Neural crest cell (in vitro differentiated cells): ENCODE measurements around the gene COL26A1. TPM values are rescaled to one million over a fixed set of nuclear protein-coding genes. Genes with fewer than 3 reads are reported as not detected.

ENCODE experiments used
- DNase-seq: peaks from one replicate; pipeline ENCODE4 v3.0.0; 2021; ENCODE audit warnings: low read depth, mixed read lengths, low spot score
- H3K27ac Mint-ChIP-seq: one replicate; pipeline ENCODE4 v1.8.0; 2021; ENCODE audit warnings: mild to moderate bottlenecking, mixed read lengths; ENCODE audit not compliant: unreplicated experiment
- H3K27me3 Mint-ChIP-seq: 2 replicates; pipeline ENCODE4 v1.8.0; 2021; ENCODE audit warnings: low read depth, mild to moderate bottlenecking, mixed read lengths
- H3K36me3 Mint-ChIP-seq: 2 replicates; pipeline ENCODE4 v1.8.0; 2021; ENCODE audit warnings: low read depth, mild to moderate bottlenecking, mixed read lengths
- H3K4me1 Mint-ChIP-seq: 2 replicates; pipeline ENCODE4 v1.8.0; 2021; ENCODE audit warnings: mixed read lengths
- H3K4me3 Mint-ChIP-seq: one replicate; pipeline ENCODE4 v1.8.0; 2021; ENCODE audit warnings: mild to moderate bottlenecking, mixed read lengths
- H3K9me3 Mint-ChIP-seq: 2 replicates; pipeline ENCODE4 v1.8.0; 2021; ENCODE audit warnings: mixed read lengths
- CTCF ChIP-seq: fragments of 200-600 bp; sonication (generic); conservative IDR thresholded peaks from 2 replicates; pipeline ENCODE4 v1.5.0; 2021; ENCODE audit warnings: antibody characterized with exemption, mild to moderate bottlenecking
- total RNA-seq: library from RNA; stranded (reverse); gene quantifications from 2 replicates; pipeline ENCODE4 v1.2.1, GENCODE V29; 2021

COL26A1 gene
- total RNA-seq, 1 donor from 2014 or later = 38.3 TPM

GRCh38 chr7:101563198-101563901 is 200.7 kb downstream of the COL26A1 start:
- H3K27me3 Mint-ChIP-seq = peaks cover 44% of the 10 kb centered on the region
- H3K4me3 Mint-ChIP-seq = no peak overlapping the region
- no peaks in the 10 kb centered on the region for H3K36me3 Mint-ChIP-seq
- no peak for DNase-seq
- TF ChIP-seq CTCF = no peak
- H3K27ac Mint-ChIP-seq = no peak overlapping the region
- peaks cover 1% of the 10 kb centered on the region for H3K9me3 Mint-ChIP-seq
- H3K4me1 Mint-ChIP-seq = peaks cover 20% of the 10 kb centered on the region

- peaks cover 2% of the 10 kb centered on the region for H3K9me3 Mint-ChIP-seq
- H3K27ac Mint-ChIP-seq = no peak overlapping the region
- no peak for TF ChIP-seq CTCF
- peaks cover 19% of the 10 kb centered on the region for H3K4me1 Mint-ChIP-seq
- no peak for DNase-seq
- H3K36me3 Mint-ChIP-seq = no peaks in the 10 kb centered on the region
- H3K27me3 Mint-ChIP-seq = peaks cover 50% of the 10 kb centered on the region
- H3K4me3 Mint-ChIP-seq = no peak overlapping the region
Observed at GRCh38 chr7:101563943-101564777, 201.5 kb downstream of the COL26A1 start.

- H3K4me1 Mint-ChIP-seq = peaks cover 14% of the 10 kb centered on the region
- peaks cover 50% of the 10 kb centered on the region for H3K27me3 Mint-ChIP-seq
- H3K36me3 Mint-ChIP-seq = no peaks in the 10 kb centered on the region
- DNase-seq = no peak
- no peak overlapping the region for H3K4me3 Mint-ChIP-seq
- no peak for TF ChIP-seq CTCF
- peaks cover 2% of the 10 kb centered on the region for H3K9me3 Mint-ChIP-seq
- H3K27ac Mint-ChIP-seq = no peak overlapping the region
Observed at GRCh38 chr7:101564778-101565211, 202.1 kb downstream of the COL26A1 start.

GRCh38 chr7:101565601-101566209 is 203.0 kb downstream of the COL26A1 start:
- no peaks in the 10 kb centered on the region for H3K36me3 Mint-ChIP-seq
- DNase-seq = no peak
- no peak overlapping the region for H3K4me3 Mint-ChIP-seq
- peaks cover 14% of the 10 kb centered on the region for H3K4me1 Mint-ChIP-seq
- no peak overlapping the region for H3K27ac Mint-ChIP-seq
- H3K9me3 Mint-ChIP-seq = peaks cover 3% of the 10 kb centered on the region
- H3K27me3 Mint-ChIP-seq = peaks cover 45% of the 10 kb centered on the region
- no peak for TF ChIP-seq CTCF

GRCh38 chr7:101567230-101567629 is 204.6 kb downstream of the COL26A1 start:
- Mint-ChIP-seq H3K9me3 (peaks cover 4% of the 10 kb centered on the region), H3K4me1 (peaks cover 14% of the 10 kb centered on the region), H3K4me3 (no peak overlapping the region), H3K27ac (no peak overlapping the region), H3K27me3 (peaks cover 41% of the 10 kb centered on the region), H3K36me3 (no peaks in the 10 kb centered on the region)
- DNase-seq = no peak
- no peak for TF ChIP-seq CTCF
